ENCODE results near the gene DHDDS. TPM values are rescaled to one million over a fixed set of nuclear protein-coding genes. Genes with fewer than 3 reads are reported as not detected.
"Not testable (repeated sequence)": the region's sequence is repeated elsewhere in the genome, so short reads cannot be mapped to it uniquely, and the experiment has no call there.

Gene DHDDS
- 36.6 and 43.7 TPM in 2 replicates for total RNA-seq (2014; rRNA removed; shearing (Covaris generic))

- H3K27ac ChIP-seq: peak within 1 kb of the TSS; percentile 66
- no peaks in the 10 kb centered on the region for H3K27me3 ChIP-seq
- peaks cover 9% of the 10 kb centered on the region for H3K36me3 ChIP-seq
- peak within 1 kb of the TSS; percentile 71 for H3K4me3 ChIP-seq
- no peaks in the 10 kb centered on the region for H3K9me3 ChIP-seq (replicated peaks)
- H3K4me1 ChIP-seq: peaks cover 7% of the 10 kb centered on the region; the same call in 1 of the 2 replicates
- peak; percentile 99 for DNase-seq
Observed at GRCh38 chr1:26431979-26432695, at the start of gene DHDDS. TSS of gene DHDDS (plus strand) at chr1:26432321. CDS start at chr1:26432946, 625 bp downstream.

- H3K36me3 ChIP-seq: no peaks in the 10 kb centered on the region
- no peak overlapping the region for H3K4me3 ChIP-seq
- no peak for DNase-seq
- no peak overlapping the region for H3K27ac ChIP-seq
- H3K27me3 ChIP-seq: peaks cover 12% of the 10 kb centered on the region; the same call in 1 of the 2 replicates
- H3K9me3 ChIP-seq (replicated peaks): no peaks in the 10 kb centered on the region
- H3K4me1 ChIP-seq: peaks cover 3% of the 10 kb centered on the region; the same call in 1 of the 2 replicates
Observed at GRCh38 chr1:26384076-26384475, 48.0 kb upstream of the DHDDS start.

GRCh38 chr1:26385063-26385462, 47.1 kb upstream of the DHDDS start:
- peaks cover 12% of the 10 kb centered on the region; the same call in 1 of the 2 replicates for H3K27me3 ChIP-seq
- not testable (repeated sequence) for H3K36me3 ChIP-seq; H3K4me1 ChIP-seq; DNase-seq; H3K4me3 ChIP-seq; H3K27ac ChIP-seq; H3K9me3 ChIP-seq (replicated peaks)

- H3K27ac ChIP-seq: no peak overlapping the region
- peaks cover 3% of the 10 kb centered on the region; the same call in 1 of the 2 replicates for H3K4me1 ChIP-seq
- peak in 1 of 2 experiments; percentile 33 for DNase-seq
- H3K4me3 ChIP-seq: no peak overlapping the region
- H3K9me3 ChIP-seq (replicated peaks): no peaks in the 10 kb centered on the region
- peaks cover 12% of the 10 kb centered on the region; the same call in 1 of the 2 replicates for H3K27me3 ChIP-seq
- H3K36me3 ChIP-seq: no peaks in the 10 kb centered on the region
Observed at GRCh38 chr1:26387447-26387846, 44.7 kb upstream of the DHDDS start.

- Histone ChIP-seq H3K36me3 (no peaks in the 10 kb centered on the region), H3K27ac (no peak overlapping the region), H3K27me3 (peaks cover 6% of the 10 kb centered on the region; the same call in 1 of the 2 replicates), H3K9me3 (replicated peaks) (no peaks in the 10 kb centered on the region), H3K4me3 (no peak overlapping the region), H3K4me1 (peaks cover 3% of the 10 kb centered on the region; the same call in 1 of the 2 replicates)
- DNase-seq: no peak
Observed at GRCh38 chr1:26388791-26389445, 43.2 kb upstream of the DHDDS start.

- no peak overlapping the region for H3K27ac ChIP-seq
- peaks cover 3% of the 10 kb centered on the region; the same call in 1 of the 2 replicates for H3K4me1 ChIP-seq
- H3K4me3 ChIP-seq: no peak overlapping the region
- DNase-seq: no peak
- H3K9me3 ChIP-seq (replicated peaks): no peaks in the 10 kb centered on the region
- no peaks in the 10 kb centered on the region for H3K36me3 ChIP-seq
- peaks cover 6% of the 10 kb centered on the region; the same call in 1 of the 2 replicates for H3K27me3 ChIP-seq
Observed at GRCh38 chr1:26389604-26390247, 42.4 kb upstream of the DHDDS start.

GRCh38 chr1:26391450-26391849, 40.7 kb upstream of the DHDDS start:
- Histone ChIP-seq H3K9me3 (replicated peaks) (no peaks in the 10 kb centered on the region), H3K27me3 (peaks cover 6% of the 10 kb centered on the region; the same call in 1 of the 2 replicates), H3K27ac (no peak overlapping the region), H3K4me1 (peaks cover 3% of the 10 kb centered on the region; the same call in 1 of the 2 replicates), H3K4me3 (no peak overlapping the region), H3K36me3 (no peaks in the 10 kb centered on the region)
- peak; percentile 31 to 56 for DNase-seq

GRCh38 chr1:26395754-26396153, 36.4 kb upstream of the DHDDS start:
- H3K27ac ChIP-seq: no peak overlapping the region
- no peak overlapping the region for H3K4me3 ChIP-seq
- DNase-seq: no peak
- H3K27me3 ChIP-seq: peaks cover 4% of the 10 kb centered on the region; the same call in 1 of the 2 replicates
- no peaks in the 10 kb centered on the region for H3K36me3 ChIP-seq
- no peaks in the 10 kb centered on the region for H3K4me1 ChIP-seq
- no peaks in the 10 kb centered on the region for H3K9me3 ChIP-seq (replicated peaks)

GRCh38 chr1:26399034-26399433, 33.1 kb upstream of the DHDDS start:
- H3K27me3 ChIP-seq: no peaks in the 10 kb centered on the region
- peaks cover 6% of the 10 kb centered on the region; the same call in 1 of the 2 replicates for H3K4me1 ChIP-seq
- no peaks in the 10 kb centered on the region for H3K9me3 ChIP-seq (replicated peaks)
- no peak for DNase-seq
- no peak overlapping the region for H3K27ac ChIP-seq
- no peaks in the 10 kb centered on the region for H3K36me3 ChIP-seq
- H3K4me3 ChIP-seq: no peak overlapping the region

GRCh38 chr1:26401891-26402290, 30.2 kb upstream of the DHDDS start:
- Histone ChIP-seq H3K27me3 (no peaks in the 10 kb centered on the region), H3K4me1 (peaks cover 23% of the 10 kb centered on the region), H3K9me3 (replicated peaks) (no peaks in the 10 kb centered on the region), H3K36me3 (no peaks in the 10 kb centered on the region), H3K27ac (no peak overlapping the region), H3K4me3 (no peak overlapping the region)
- no peak for DNase-seq

GRCh38 chr1:26403656-26404055, 28.5 kb upstream of the DHDDS start:
- Histone ChIP-seq H3K36me3 (no peaks in the 10 kb centered on the region), H3K27me3 (no peaks in the 10 kb centered on the region), H3K4me1 (peaks cover 23% of the 10 kb centered on the region), H3K4me3 (no peak overlapping the region), H3K9me3 (replicated peaks) (no peaks in the 10 kb centered on the region), H3K27ac (no peak overlapping the region)
- peak in 1 of 2 experiments; percentile 15 for DNase-seq

GRCh38 chr1:26404641-26405040, 27.5 kb upstream of the DHDDS start:
- H3K9me3 ChIP-seq (replicated peaks): no peaks in the 10 kb centered on the region
- H3K27ac ChIP-seq: 0 out of 2 replicates have a peak overlapping the region, but pooled peaks have one; percentile 51
- no peak for DNase-seq
- peaks cover 23% of the 10 kb centered on the region for H3K4me1 ChIP-seq
- no peaks in the 10 kb centered on the region for H3K36me3 ChIP-seq
- no peaks in the 10 kb centered on the region for H3K27me3 ChIP-seq
- H3K4me3 ChIP-seq: no peak overlapping the region

GRCh38 chr1:26405281-26405915, 26.7 kb upstream of the DHDDS start:
- Histone ChIP-seq H3K4me3 (no peak overlapping the region), H3K36me3 (no peaks in the 10 kb centered on the region), H3K27me3 (no peaks in the 10 kb centered on the region), H3K27ac (peak overlapping the region; percentile 51), H3K4me1 (peaks cover 23% of the 10 kb centered on the region), H3K9me3 (replicated peaks) (no peaks in the 10 kb centered on the region)
- DNase-seq: peak; percentile 80 to 82

- no peaks in the 10 kb centered on the region for H3K36me3 ChIP-seq
- peaks cover 22% of the 10 kb centered on the region for H3K4me1 ChIP-seq
- no peak overlapping the region for H3K27ac ChIP-seq
- DNase-seq: peak; percentile 71 to 89
- no peaks in the 10 kb centered on the region for H3K9me3 ChIP-seq (replicated peaks)
- peaks cover 6% of the 10 kb centered on the region; the same call in 1 of the 2 replicates for H3K27me3 ChIP-seq
- no peak overlapping the region for H3K4me3 ChIP-seq
Observed at GRCh38 chr1:26408604-26409003, 23.5 kb upstream of the DHDDS start.
